KOPT-K1 (cell line): ENCODE data around the gene FBXO42.
A peak's percentile ranks its signal among the peaks of the same experiment; 100 is the strongest.

Experiments
- H3K27ac ChIP-seq: fragments of 200-600 bp; sonication (generic); 2 replicates; pipeline ENCODE4 v1.5.1; 2016; ENCODE audit warnings: antibody characterized with exemption, mild to moderate bottlenecking, low read depth, low read length; ENCODE audit not compliant: poor library complexity, severe bottlenecking
- H3K36me3 ChIP-seq: fragments of 200-600 bp; sonication (generic); 2 replicates; pipeline ENCODE4 v1.5.1; 2017; ENCODE audit warnings: antibody characterized with exemption, mild to moderate bottlenecking, low read length, moderate library complexity; ENCODE audit not compliant: insufficient read depth
- H3K9me3 ChIP-seq: fragments of 200-600 bp; sonication (generic); 2 replicates; pipeline ENCODE4 v1.5.1; 2017; ENCODE audit warnings: antibody characterized with exemption, low read length, mild to moderate bottlenecking; ENCODE audit not compliant: insufficient read depth, poor library complexity, severe bottlenecking

FBXO42 gene

DNA sequence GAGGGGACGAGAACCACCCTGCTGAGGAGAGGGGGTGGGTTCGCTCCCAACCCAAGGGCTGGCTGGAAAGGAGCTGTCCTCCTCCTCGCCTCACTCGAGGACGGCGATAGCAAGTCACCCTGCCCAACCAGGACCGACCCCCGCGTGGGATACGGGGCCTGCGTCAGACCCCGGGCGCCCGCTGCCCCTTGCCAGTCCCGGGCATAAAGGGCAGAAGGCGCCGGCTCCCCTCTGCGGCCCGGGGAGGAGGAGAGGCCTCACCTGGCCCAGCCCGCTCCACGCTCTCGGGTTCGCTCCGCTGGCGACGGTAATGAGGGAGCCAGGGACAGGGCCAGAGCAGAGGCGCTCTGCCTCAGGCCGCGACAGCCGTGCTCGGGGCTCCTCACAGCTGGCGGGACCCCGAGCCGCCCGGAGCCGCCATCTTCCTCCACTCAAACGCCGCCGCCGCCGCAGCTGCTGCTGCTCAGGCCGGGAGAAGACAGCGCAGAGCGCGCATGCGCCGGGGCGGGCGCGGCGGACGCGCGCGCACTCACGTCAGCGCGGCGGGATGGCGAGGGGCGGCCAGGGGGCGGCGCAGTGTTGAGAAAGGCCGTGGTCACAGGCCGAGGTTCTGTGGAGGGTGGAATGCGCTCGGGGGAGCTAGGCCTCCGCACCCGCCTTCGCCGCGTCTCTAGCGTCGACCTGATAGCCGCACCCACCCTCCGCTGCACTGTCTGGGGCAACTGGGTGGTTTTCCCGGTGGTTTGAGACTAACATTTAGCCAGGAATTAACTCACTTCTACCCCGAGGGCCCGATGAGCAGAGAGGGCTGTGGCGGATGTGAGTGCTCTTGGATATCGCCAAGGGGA, at the start of gene FBXO42:
Gene FBXO42 (minus strand): TSS at position 487 of the 848 bp plus-strand sequence. CDS start 37,062 bp downstream, outside the sequence.
- no peaks in the 10 kb centered on the region for H3K36me3 ChIP-seq
- H3K27ac ChIP-seq: peak within 1 kb of the TSS; percentile 87

GRCh38 chr1:16398371-16398953, 46.2 kb upstream of the FBXO42 start:
- peaks cover 65% of the 10 kb centered on the region for H3K36me3 ChIP-seq
- no peak overlapping the region for H3K27ac ChIP-seq
- no peaks in the 10 kb centered on the region for H3K9me3 ChIP-seq

More for the DNA sequence above, at the start of gene FBXO42:
- no peaks in the 10 kb centered on the region for H3K9me3 ChIP-seq

DNA sequence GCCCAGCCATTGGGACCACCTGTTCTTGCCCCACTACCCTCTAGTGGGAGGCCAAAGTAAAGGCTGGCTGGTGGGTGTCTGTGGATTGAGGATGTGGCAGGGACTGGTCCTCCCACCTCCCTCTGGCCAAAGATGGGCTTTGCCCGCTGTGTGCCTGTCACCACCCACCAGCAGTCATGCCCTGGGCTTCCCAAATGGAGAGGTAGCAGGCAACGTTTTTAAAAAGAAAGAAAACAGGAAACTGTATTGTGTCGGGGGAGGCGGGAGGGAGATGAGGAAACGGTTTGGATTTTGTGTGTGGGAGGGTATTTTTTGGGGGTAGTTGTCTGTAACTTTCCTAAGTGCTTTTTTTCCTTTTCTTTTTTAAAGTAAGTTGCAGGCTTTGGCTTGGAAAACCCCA, 44.8 kb upstream of the FBXO42 start:
- Histone ChIP-seq H3K9me3 (no peaks in the 10 kb centered on the region), H3K36me3 (peaks cover 79% of the 10 kb centered on the region), H3K27ac (no peak overlapping the region)

GRCh38 chr1:16396591-16396990, 44.3 kb upstream of the FBXO42 start:
- no peaks in the 10 kb centered on the region for H3K9me3 ChIP-seq
- peaks cover 84% of the 10 kb centered on the region for H3K36me3 ChIP-seq
- H3K27ac ChIP-seq: no peak overlapping the region

- Histone ChIP-seq H3K36me3 (peaks cover 84% of the 10 kb centered on the region), H3K27ac (no peak overlapping the region)
Observed at GRCh38 chr1:16394977-16395376, 42.7 kb upstream of the FBXO42 start.

GRCh38 chr1:16393570-16394521, 41.6 kb upstream of the FBXO42 start:
- no peaks in the 10 kb centered on the region for H3K9me3 ChIP-seq
- H3K36me3 ChIP-seq: peaks cover 73% of the 10 kb centered on the region
- H3K27ac ChIP-seq: no peak overlapping the region

More at GRCh38 chr1:16394977-16395376, 42.7 kb upstream of the FBXO42 start:
- H3K9me3 ChIP-seq: no peaks in the 10 kb centered on the region

GRCh38 chr1:16392740-16393569, 40.7 kb upstream of the FBXO42 start:
- Histone ChIP-seq H3K27ac (no peak overlapping the region), H3K36me3 (peaks cover 64% of the 10 kb centered on the region), H3K9me3 (no peaks in the 10 kb centered on the region)

GRCh38 chr1:16391411-16391810, 39.1 kb upstream of the FBXO42 start:
- Histone ChIP-seq H3K27ac (no peak overlapping the region), H3K9me3 (no peaks in the 10 kb centered on the region), H3K36me3 (peaks cover 54% of the 10 kb centered on the region)

- Histone ChIP-seq H3K27ac (peak overlapping the region; percentile 49), H3K9me3 (no peaks in the 10 kb centered on the region), H3K36me3 (peaks cover 26% of the 10 kb centered on the region; the same call in 1 of the 2 replicates)
Observed at GRCh38 chr1:16387201-16388188, 35.2 kb upstream of the FBXO42 start.

DNA sequence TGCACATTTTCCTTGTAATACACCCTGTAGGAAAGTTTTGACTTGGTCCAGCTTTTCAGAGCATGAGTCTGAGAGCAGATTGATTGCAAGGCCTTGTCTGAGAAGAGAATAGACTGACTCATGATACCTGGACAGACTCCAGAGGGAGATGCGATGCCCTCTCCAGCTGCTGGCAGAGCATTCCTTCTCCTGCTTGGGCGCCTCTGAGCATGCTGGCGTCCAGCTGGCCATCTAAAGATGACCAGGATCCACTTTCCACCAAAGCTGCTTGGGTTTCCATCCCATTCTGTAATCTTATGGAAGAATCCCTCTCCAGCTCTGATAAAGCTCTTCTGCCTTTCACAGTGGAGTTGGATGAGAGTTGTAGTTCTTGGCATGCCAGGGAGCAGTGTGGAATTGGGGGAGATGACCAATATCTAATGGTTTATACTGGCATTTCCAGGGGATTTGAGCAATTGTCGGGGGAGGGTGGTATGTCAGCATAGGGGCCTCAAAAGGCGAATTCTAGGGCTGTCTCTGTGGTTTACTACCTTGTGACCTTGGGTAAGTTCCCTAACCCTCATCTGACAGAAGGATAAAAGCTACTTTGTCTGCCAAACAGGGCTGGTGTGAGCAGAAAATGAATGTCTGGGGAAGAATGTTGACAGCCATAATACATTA, 34.3 kb upstream of the FBXO42 start:
- Histone ChIP-seq H3K9me3 (no peaks in the 10 kb centered on the region), H3K27ac (peak overlapping the region; percentile 16), H3K36me3 (0 out of 2 replicates have a peak, but pooled peaks cover 18% of the 10 kb centered on the region)

GRCh38 chr1:16385659-16386453, 33.6 kb upstream of the FBXO42 start:
- Histone ChIP-seq H3K9me3 (no peaks in the 10 kb centered on the region), H3K27ac (peak overlapping the region; percentile 16), H3K36me3 (0 out of 2 replicates have a peak, but pooled peaks cover 13% of the 10 kb centered on the region)

DNA sequence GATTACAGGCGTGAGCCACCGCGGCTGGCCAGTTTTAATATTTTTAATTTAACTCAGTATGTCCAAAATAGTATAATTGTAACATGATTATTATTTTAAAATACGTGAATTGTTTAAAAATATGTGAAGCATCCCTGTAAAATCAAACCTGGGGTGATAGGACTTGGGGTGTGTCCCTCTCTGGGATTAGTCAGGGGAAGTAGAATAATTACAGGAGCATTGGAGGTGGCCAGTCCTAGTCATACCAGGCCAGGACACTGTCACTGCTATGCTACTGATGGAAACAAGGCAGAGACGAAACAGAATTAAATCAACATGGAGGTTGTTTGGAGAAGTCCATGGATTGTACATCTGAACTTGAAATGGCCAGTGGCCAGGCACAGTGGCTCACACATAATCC, 31.6 kb upstream of the FBXO42 start:
- peaks cover 13% of the 10 kb centered on the region; the same call in 1 of the 2 replicates for H3K36me3 ChIP-seq
- H3K27ac ChIP-seq: no peak overlapping the region
- H3K9me3 ChIP-seq: no peaks in the 10 kb centered on the region
